HepG2 (cell line): ENCODE results near the gene PCTP. TPM values are rescaled to one million over a fixed set of nuclear protein-coding genes. Genes with fewer than 3 reads are reported as not detected.

Experiments used
- ATAC-seq: fragments of 200-7000 bp; cut with Tn5 transposase; 3 replicates; pipeline ENCODE4 v1.9.1; 2020; ENCODE audit warnings: mild to moderate bottlenecking, moderate library complexity
- BruUV-seq: library from RNA; stranded (reverse); fragments of 400-500 nt; replicated peaks from 2 replicates; lab custom pipeline; 2021; lab: Mats Ljungman, UMichigan
- CTCF ChIA-PET: fragments of 300-600 bp; formaldehyde crosslinking; extraction: SDS; loops from one replicate; lab custom pipeline; 2021; ENCODE audit warnings: low total read pairs, inconsistent platforms, low intra/inter-chr PET ratio; lab: Yijun Ruan, JAX
- POLR2A ChIA-PET: fragments of 350-600 bp; sonication (Branson Sonifier 250); formaldehyde crosslinking; loops from one replicate; lab custom pipeline; 2020; ENCODE audit warnings: antibody characterized with exemption, inconsistent platforms; lab: Yijun Ruan, JAX
- DNase-seq: peaks from one replicate; pipeline ENCODE4 v3.0.0-alpha.2; 2015; ENCODE audit warnings: low spot score
- FAIRE-seq: peaks from 3 replicates; lab custom pipeline; 2011; peaks lifted over from hg19 to GRCh38; lab: Jason Lieb, UNC
- H2AFZ ChIP-seq: one replicate; pipeline ENCODE4 v1.6.1; 2011; ENCODE audit warnings: low read length, inconsistent platforms
- H3K27ac ChIP-seq: fragments of 300-600 bp; 3 replicates; pipeline ENCODE4 v1.8.0; 2011; ENCODE audit warnings: mixed run types, mild to moderate bottlenecking, mixed read lengths, low read length, inconsistent platforms; ENCODE audit not compliant: insufficient read depth; ENCODE audit errors: extremely low read length
- H3K27me3 ChIP-seq, 2 experiments: fragments of 200-600 bp in 1 of 2; 2 replicates in 1 of 2; 3 replicates in 1 of 2; pipeline versions ENCODE4 v1.6.0 to v1.8.0; 2011; ENCODE audit warnings: low read length in 2 of 2, mild to moderate bottlenecking in 2 of 2, moderate library complexity in 2 of 2, inconsistent platforms in 1 of 2; ENCODE audit not compliant: insufficient read depth in 2 of 2, control insufficient read depth in 1 of 2
- H3K36me3 ChIP-seq, 2 experiments: fragments of 200-600 bp in 1 of 2; replicated peaks in 1 of 2; 2 replicates in 1 of 2; 3 replicates in 1 of 2; pipeline versions ENCODE4 v1.5.1 to v1.8.0; 2011; ENCODE audit warnings: low read length in 2 of 2, inconsistent platforms in 1 of 2; ENCODE audit not compliant: insufficient read depth in 2 of 2, control insufficient read depth in 1 of 2
- H3K4me1 ChIP-seq: 2 replicates; pipeline ENCODE4 v1.5.1; 2012; ENCODE audit warnings: low read length, inconsistent platforms; ENCODE audit not compliant: insufficient read depth
- H3K4me2 ChIP-seq: 2 replicates; pipeline ENCODE4 v1.6.0; 2011; ENCODE audit warnings: low read depth, low read length, inconsistent platforms
- H3K4me3 ChIP-seq, 3 experiments: fragments of 200-600 bp in 1 of 3; sonication (generic), shearing (Covaris generic) in 1 of 3; replicated peaks in 1 of 3; 2 replicates each; pipeline ENCODE4 v1.5.1; 2011 to 2016; ENCODE audit warnings: low read length in 3 of 3, inconsistent platforms in 2 of 3, low read depth in 2 of 3, mild to moderate bottlenecking in 2 of 3, control low read depth in 1 of 3, mixed read lengths in 1 of 3; ENCODE audit not compliant: insufficient read depth in 1 of 3
- H3K79me2 ChIP-seq: one replicate; pipeline ENCODE4 v1.6.1; 2011; ENCODE audit warnings: low read length, inconsistent platforms; ENCODE audit not compliant: insufficient read depth
- H3K9ac ChIP-seq: 2 replicates; pipeline ENCODE4 v1.6.0; 2011; ENCODE audit warnings: mild to moderate bottlenecking, low read depth, low read length, inconsistent platforms; ENCODE audit not compliant: insufficient read depth
- H3K9me3 ChIP-seq: 2 replicates; pipeline ENCODE4 v1.5.1; 2012; ENCODE audit warnings: mild to moderate bottlenecking, low read length
- H4K20me1 ChIP-seq: 2 replicates; pipeline ENCODE4 v1.6.0; 2011; ENCODE audit warnings: inconsistent platforms, mild to moderate bottlenecking, low read length, moderate library complexity; ENCODE audit not compliant: insufficient read depth
- CTCF ChIP-seq: sonication (generic); formaldehyde crosslinking; IDR thresholded peaks from 2 replicates; pipeline ENCODE4 v1.5.0; 2020; ENCODE audit warnings: mild to moderate bottlenecking, missing genetic modification reagents, moderate library complexity
- RELA ChIP-seq: sonication (generic); formaldehyde crosslinking; IDR thresholded peaks from 2 replicates; pipeline ENCODE4 v1.4.0; 2020; ENCODE audit warnings: missing genetic modification reagents
- ZNF354B ChIP-seq: sonication (generic); formaldehyde crosslinking; IDR thresholded peaks from 2 replicates; pipeline ENCODE4 v1.8.0; 2022; ENCODE audit warnings: mild to moderate bottlenecking, missing genetic modification reagents
- WGBS: methylation state at CpG from one replicate; pipeline ENCODE4 v1.1.6; 2017; ENCODE audit warnings: low lambda C conversion rate; 5-methylcytosine and 5-hydroxymethylcytosine counted together
- in situ Hi-C: cut with HindIII; loops from 2 replicates; pipeline ENCODE4 v1.10.0; 2017; ENCODE audit warnings: low pct_unique_long_range_greater_than_20kb; ENCODE audit not compliant: extremely low pct_ligation_motif_present
- intact Hi-C: fragments of 100-400 bp; cut with micrococcal nuclease; formaldehyde crosslinking; loops from one replicate; pipeline ENCODE4 v1.10.0; 2022; ENCODE audit not compliant: unreplicated experiment
- polyA plus RNA-seq, 8 experiments: library from polyadenylated mRNA; depleted of rRNA in 3 of 8; stranded (reverse) in 7 of 8; unstranded in 1 of 8; fragments of >200 nt; fragmentation: Illumina TruSeq in 4 of 8; extraction: Trizol in 4 of 8; gene quantifications; 2 replicates each; pipeline versions ENCODE4 v1.2.1 to v1.2.3, GENCODE V29; 2011 to 2016; ENCODE audit warnings: low read depth in 4 of 8, missing spikeins in 1 of 8, mixed read lengths in 1 of 8; ENCODE audit not compliant: insufficient read depth in 1 of 8
- total RNA-seq, 5 experiments: library from RNA; depleted of rRNA; stranded (reverse); fragments of >200 nt; fragmentation: Illumina TruSeq; extraction: Trizol; gene quantifications; 2 replicates each; pipeline ENCODE4 v1.2.3, GENCODE V29; 2016; ENCODE audit warnings: low read depth in 1 of 5
- TF ChIP-seq, protein P1 (sequence below): sonication (generic); formaldehyde crosslinking; IDR thresholded peaks from 2 replicates; pipeline ENCODE4 v1.5.1; 2020; ENCODE audit warnings: mild to moderate bottlenecking, missing genetic modification reagents, moderate library complexity

PCTP gene
- total and polyA plus RNA-seq, 2 of the 13 experiments (the other 11 are each of a cell fraction or from before 2014, with no cell fraction given) = 37.1 to 50.7 TPM

GRCh38 chr17:55772086-55772485 lies 21.2 kb downstream of the PCTP start:
- Histone ChIP-seq H3K36me3 (peaks cover 16 to 53% of the 10 kb centered on the region in 2 experiments), H2AFZ (no peak overlapping the region), H3K27me3 (no peaks in the 10 kb centered on the region), H3K79me2 (no peaks in the 10 kb centered on the region), H3K27ac (no peak overlapping the region), H3K9me3 (no peaks in the 10 kb centered on the region), H3K4me1 (peaks cover 24% of the 10 kb centered on the region), H4K20me1 (no peaks in the 10 kb centered on the region), H3K4me2 (no peak overlapping the region), H3K4me3 (no peak overlapping the region), H3K9ac (no peak overlapping the region)
- intact Hi-C loops (no loop called here), in situ Hi-C loops (loop anchor here (5.0 to 25.0 kb wide), 3 partner anchors 35 to 385 kb away; no protein-coding TSS in a partner anchor)
- DNase-seq (no peak), FAIRE-seq (no peak), ATAC-seq (no peak)
- no TSS peak for BruUV-seq
- CTCF ChIA-PET = no interaction called here
- 94% methylated on average over 7 of the region's 7 CpGs for WGBS
- 0 out of 2 replicates have a peak, but pooled peaks have one; percentile 17 for TF ChIP-seq CTCF (CRISPR knock-in tag)
- TF ChIP-seq RELA (CRISPR knock-in tag) = no peak
- POLR2A ChIA-PET = no interaction called here

- POLR2A ChIA-PET = no interaction called here
Observed at GRCh38 chr17:55773671-55774070, 22.8 kb downstream of the PCTP start.

More at GRCh38 chr17:55773671-55774070, 22.8 kb downstream of the PCTP start:
- WGBS = 89% methylated on average over 13 of the region's 13 CpGs
- Histone ChIP-seq H3K4me1 (peaks cover 19% of the 10 kb centered on the region), H3K9me3 (no peaks in the 10 kb centered on the region), H3K36me3 (peaks cover 16 to 57% of the 10 kb centered on the region in 2 experiments), H3K27ac (no peak overlapping the region), H3K79me2 (no peaks in the 10 kb centered on the region), H3K27me3 (no peaks in the 10 kb centered on the region), H2AFZ (no peak overlapping the region), H3K9ac (no peak overlapping the region), H3K4me3 (no peak overlapping the region), H4K20me1 (no peaks in the 10 kb centered on the region), H3K4me2 (no peak overlapping the region)
- FAIRE-seq (no peak), DNase-seq (no peak), ATAC-seq (peak; percentile 32; the same call in 1 of the 3 replicates)
- TF ChIP-seq ZNF354B = no peak
- TF ChIP-seq, protein P1, sequence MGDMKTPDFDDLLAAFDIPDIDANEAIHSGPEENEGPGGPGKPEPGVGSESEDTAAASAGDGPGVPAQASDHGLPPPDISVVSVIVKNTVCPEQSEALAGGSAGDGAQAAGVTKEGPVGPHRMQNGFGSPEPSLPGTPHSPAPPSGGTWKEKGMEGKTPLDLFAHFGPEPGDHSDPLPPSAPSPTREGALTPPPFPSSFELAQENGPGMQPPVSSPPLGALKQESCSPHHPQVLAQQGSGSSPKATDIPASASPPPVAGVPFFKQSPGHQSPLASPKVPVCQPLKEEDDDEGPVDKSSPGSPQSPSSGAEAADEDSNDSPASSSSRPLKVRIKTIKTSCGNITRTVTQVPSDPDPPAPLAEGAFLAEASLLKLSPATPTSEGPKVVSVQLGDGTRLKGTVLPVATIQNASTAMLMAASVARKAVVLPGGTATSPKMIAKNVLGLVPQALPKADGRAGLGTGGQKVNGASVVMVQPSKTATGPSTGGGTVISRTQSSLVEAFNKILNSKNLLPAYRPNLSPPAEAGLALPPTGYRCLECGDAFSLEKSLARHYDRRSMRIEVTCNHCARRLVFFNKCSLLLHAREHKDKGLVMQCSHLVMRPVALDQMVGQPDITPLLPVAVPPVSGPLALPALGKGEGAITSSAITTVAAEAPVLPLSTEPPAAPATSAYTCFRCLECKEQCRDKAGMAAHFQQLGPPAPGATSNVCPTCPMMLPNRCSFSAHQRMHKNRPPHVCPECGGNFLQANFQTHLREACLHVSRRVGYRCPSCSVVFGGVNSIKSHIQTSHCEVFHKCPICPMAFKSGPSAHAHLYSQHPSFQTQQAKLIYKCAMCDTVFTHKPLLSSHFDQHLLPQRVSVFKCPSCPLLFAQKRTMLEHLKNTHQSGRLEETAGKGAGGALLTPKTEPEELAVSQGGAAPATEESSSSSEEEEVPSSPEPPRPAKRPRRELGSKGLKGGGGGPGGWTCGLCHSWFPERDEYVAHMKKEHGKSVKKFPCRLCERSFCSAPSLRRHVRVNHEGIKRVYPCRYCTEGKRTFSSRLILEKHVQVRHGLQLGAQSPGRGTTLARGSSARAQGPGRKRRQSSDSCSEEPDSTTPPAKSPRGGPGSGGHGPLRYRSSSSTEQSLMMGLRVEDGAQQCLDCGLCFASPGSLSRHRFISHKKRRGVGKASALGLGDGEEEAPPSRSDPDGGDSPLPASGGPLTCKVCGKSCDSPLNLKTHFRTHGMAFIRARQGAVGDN (CRISPR knock-in tag) = 0 out of 2 replicates have a peak, but pooled peaks have one; percentile 11
- in situ Hi-C loops = loop anchor here (5.0 to 25.0 kb wide), 3 partner anchors 36 to 386 kb away; no protein-coding TSS in a partner anchor
- no TSS peak for BruUV-seq
- intact Hi-C loops = no loop called here
- CTCF ChIA-PET = no interaction called here
